GM18511 (cell line): ENCODE measurements around the gene YIF1A.

Experiments used
- ATAC-seq: cut with Tn5 transposase; IDR thresholded peaks from one replicate; pipeline ENCODE4 v1.9.1; 2021; ENCODE audit warnings: mild to moderate bottlenecking, moderate library complexity; ENCODE audit not compliant: unreplicated experiment

Gene YIF1A, protein sequence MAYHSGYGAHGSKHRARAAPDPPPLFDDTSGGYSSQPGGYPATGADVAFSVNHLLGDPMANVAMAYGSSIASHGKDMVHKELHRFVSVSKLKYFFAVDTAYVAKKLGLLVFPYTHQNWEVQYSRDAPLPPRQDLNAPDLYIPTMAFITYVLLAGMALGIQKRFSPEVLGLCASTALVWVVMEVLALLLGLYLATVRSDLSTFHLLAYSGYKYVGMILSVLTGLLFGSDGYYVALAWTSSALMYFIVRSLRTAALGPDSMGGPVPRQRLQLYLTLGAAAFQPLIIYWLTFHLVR

DNA sequence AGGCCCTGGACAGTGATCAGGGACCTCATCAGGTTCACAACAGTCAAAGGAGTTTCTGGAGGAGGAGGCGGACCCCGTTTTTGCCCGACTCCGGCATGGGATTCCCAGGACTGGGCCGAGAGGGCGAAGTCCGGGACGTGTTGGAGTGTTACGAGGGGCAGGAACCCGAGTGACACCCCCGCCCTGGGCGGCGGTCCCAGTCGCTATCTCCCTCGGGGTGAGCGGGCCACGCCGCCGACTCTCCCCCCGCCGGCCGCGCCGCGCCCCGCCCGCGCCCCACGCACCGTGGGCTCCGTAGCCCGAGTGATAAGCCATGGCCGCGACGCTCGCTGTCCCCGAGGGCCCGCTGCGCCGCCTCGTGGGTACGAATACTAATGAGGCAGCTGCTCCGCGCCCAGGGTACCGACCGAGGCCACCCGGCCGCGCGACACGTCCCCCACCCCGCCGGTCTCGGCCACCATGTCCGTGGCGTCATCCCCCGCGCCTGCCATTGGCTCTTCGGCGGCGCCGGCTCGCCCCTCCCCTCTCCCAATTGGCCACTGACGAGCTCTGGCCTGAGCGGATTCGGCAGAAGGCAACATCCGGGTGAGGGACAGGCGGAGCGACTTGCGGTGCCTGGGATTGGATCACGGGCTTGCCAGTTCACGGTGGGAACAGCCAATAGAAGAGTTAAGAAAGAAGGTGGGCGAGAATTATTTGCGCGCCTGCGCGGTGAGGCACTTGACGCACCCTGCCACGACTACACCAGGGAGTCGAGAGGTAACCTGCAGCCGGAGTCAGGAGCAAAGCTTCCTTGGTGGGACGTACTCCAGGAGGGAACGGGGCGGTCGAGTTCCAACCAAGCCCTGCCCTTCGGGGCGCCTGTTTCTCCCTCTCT lies at the start of gene YIF1A:
Gene YIF1A, minus strand, starts transcription at position 473 of the 877 bp plus-strand sequence. Its CDS starts 158 bp downstream, at position 315.
- ATAC-seq = peak; percentile 94

DNA sequence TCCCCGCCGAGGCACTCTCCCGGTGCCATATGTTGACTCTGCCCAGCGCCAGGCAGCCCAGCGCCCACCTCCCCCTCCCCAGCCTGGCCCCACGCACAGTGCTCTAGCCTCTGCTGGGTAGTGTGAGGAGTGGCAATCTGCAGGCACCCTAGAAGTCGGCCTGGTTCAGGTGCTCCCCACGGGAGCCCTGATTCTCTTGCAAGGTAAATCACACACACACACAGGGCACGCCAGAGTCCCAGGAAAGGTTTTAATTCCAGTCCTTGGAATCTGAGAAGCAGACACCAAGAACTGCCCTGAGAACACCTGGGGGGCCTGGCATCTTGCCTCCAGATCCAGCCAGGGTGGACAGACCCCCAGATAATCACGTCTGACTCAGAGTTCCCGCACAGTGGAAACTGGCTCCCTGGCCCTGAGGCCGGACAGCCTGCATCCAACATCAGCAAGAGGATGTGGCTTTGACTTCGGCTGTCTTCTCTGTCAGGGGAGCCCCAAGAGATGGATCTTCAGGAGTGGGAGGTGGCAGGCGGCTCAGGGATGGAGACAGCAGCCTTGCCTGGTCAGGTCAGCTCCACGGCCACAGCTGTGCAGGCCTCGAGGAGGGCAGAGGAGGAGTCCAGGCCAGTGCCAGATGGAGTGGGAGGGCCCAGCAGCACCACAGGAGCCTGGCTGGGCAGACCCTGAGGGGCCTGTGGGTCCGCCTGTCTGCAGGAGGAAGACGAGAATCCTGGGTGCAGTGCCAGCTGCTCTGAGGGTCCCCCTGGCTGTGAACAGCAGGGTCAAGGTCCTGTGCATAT lies 48.4 kb upstream of the YIF1A start:
- no peak for ATAC-seq

DNA sequence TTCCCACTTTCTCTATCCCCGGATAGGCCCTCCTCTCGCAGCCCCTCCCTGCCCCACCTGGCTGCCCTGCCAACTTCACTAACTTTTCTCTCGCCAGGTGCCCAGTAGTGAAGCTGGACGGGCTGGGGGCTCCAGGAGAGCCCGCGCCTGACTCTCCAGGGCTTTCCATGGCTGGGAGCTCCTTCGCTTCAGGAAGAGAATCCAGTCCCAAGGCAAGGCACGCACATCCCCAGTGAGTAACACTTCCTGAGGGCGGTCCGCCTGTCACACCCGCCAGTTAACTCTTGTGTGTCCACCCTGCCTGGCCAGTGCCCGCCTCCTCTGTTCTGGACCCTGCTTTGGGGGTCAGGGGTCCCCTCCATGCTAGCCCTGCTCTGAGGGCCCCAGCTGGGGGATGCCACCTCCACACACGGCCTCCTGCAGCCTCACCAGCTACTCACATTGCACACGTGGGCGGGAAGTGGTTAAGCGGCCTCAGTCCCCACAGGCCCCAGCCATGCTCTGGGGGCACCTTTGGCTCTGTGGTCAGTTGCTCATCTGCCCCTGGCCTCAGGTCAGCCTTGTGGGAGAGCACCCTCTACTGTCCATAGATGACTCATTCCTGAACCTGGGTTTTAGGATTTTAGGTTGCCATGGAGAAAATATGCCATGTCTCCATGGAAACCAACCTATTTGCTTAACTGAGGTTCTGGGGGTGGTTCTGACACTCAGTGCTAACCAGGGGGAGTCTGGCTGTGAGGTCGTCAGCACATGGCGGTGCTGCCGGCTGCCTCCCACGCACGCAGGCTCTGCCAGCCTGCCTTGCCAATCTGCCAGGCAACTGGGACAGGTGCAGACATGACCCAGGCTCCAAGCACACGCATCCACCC lies 47.5 kb upstream of the YIF1A start, which contains the start of gene RIN1:
Gene RIN1, minus strand, starts transcription at position 201 of the 869 bp plus-strand sequence. Its CDS starts 32 bp downstream, at position 169.
- ATAC-seq = peak; percentile 83

DNA sequence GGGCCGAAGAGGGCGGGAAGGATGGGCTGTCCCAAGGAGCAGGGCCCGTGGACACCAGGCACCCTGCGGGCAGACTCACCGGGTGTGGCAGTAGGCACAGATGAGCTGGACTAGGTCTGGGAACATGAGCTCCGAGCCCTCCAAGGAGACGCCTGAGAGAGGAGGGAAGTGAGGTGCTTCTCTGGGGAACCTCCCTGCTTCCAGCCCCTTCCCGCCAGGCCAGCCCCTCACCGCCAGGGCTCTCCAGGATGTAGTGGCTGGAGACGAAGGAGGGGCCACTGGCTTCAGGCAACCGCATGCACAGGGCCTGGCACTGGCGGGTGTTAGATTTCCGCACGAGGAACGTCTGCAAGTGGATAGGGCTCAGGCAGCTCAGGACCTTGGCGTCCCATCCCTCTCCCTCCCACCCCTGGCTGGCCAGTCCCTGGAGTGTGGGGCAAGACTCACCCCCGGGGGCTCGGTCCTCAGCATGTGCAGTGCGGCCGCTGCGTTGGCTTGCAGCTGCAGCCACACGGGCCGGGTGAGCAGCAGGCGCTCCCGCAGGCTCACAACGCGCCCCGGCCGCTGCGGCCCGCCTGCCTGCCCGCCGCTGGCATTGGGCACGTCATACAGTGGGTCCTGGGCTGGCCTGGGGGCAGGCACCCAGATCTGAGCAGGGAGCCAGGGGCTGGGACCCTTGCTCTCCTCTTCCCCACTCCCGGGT lies 46.7 kb upstream of the YIF1A start:
- peak; percentile 9 for ATAC-seq

DNA sequence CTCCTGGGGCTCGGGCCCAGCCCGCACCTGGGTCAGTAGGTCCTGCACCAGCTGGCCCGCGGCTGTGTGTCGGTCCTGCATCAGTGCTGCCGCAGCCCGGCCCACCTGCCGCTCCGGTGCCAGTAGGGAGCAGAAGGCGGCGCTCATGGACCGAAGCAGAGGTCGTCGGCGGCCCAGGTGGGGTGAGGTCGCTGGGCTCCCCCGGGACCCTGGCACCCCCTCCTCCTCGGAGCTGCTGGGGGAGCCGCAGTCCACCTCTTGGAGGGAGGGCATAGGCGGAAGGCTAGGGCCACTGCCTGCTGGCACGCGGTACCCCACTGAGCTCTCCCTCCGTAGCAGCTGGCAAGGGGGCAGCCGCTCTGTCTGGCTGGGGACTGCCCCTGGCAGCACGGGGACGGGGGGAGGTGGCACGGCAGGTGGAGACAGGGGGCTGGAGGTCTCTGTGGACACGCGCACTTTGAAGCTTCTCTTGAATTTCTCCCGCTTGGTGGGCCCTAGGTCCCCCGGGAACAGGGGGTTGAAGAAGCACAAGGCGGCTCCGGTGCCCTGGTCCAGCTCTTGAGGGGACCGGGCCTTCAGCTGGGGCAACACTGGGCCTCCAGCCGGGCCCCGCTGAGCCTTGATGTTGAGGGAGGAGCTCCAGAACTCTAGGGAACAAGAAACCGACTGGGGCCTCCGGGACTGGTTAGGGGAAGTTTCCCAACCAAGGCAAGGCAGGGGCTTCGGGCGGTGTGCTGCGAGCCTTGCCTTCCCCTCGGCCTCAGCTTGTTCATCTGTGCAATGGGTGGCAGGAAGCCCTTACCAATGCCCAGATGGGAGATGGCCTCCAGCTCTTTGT lies 45.9 kb upstream of the YIF1A start:
- no peak for ATAC-seq

DNA sequence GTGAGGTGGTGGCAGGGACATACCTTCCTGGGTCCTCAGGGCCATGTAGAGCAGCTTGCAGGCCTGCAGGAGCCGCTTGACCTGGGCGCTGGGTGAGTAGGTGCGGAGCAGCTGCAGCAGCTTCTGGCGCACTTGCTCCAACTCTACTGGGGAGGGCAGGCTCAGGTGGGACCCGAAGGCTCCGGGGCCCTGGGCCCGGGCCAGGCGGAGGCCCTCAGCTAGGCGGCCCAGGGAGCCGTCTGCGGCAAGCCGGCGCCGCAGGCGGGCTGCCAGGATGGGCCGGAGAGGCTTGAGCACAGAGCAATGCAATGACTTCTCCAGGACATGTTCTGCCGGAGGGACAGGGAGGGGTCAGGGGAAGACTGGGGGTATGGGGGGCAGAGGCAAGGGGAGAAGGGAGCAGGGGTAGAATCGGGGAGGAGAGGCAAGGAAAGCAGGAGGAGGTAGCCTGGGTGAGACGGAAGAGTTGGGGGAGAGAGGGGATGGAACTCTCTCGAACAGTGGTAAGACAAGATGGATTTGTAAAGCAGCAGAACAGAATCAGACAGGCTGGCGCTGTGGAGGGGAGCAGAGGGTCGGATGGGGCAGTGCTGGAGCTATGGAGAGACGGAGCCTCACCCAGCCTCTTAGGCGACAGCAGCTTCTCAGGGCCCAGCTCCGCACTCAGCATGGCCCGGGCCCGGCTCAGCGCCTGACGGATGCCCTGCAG lies 45.1 kb upstream of the YIF1A start:
- ATAC-seq = no peak

DNA sequence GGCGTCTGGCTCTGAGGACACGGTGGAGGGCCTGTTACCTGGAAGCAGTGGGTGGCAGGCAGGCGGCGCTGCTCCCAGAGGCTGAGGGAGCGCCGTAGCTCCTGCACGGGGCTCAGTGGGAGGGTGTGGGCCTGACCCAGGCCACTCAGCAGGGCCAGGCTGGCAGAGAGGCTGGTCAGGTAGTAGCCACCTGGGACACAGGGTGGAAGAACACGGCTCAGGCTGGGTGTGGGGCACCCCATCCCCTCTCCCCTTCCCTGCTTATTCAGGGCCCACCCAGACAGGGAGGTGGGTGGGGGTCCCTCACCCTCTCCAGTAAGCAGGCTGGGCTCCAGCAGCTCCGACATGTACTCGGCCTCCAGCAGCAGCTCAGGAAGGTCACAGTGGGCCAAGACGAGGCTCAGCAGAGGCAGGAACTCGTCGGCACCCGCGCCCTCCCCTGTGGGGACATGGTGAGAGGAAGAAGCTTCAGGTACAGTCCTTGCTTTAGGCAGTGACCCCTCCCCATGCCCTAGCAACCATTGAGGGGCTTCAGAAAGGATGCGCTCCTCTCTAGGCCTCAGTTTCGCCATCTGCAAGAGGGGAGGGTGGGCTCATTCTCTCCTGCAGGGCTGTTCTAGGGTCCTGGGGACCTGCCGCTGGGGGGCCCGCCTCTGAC lies 44.4 kb upstream of the YIF1A start:
- no peak for ATAC-seq

DNA sequence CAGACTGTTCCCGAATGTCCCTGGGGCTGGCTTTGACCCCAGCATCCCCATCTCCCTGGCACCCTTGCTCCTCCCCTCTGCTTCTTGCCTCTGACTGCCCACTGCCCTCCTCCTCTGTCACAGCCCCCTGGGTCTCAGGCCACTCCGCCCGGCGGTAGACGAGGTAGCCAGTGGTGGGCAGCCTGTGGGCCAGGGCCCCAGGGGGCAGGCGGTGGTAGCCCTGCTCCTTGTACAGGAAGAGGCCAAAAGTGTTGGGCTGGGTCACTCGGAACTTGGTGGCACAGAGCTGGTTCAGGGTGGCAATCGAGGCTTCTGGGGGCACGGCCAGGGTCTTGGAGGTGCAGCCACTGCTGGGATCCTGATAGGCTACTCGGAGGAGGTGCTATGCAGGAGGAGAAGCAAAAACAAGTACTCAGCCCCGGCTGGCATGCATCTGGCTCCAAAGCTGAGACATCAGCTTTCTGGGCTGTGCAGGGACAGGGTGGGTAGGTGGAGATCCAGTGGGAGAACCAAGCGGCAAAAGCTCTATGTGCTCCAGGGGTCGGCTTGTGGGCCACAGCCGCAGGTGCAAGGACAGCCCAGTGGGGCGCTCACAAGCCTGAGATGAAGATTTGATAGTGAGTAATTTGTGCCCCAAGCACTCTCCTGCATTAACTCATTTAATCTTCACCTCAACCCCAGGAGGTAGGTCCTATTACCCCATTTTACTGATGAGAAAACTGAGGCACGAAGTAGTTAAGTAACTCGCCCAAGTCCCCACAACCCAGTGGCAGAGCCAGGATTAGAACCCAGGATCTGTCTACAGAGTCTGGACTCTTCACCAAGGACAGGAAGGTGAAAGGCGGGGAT lies 43.7 kb upstream of the YIF1A start:
- ATAC-seq = no peak

DNA sequence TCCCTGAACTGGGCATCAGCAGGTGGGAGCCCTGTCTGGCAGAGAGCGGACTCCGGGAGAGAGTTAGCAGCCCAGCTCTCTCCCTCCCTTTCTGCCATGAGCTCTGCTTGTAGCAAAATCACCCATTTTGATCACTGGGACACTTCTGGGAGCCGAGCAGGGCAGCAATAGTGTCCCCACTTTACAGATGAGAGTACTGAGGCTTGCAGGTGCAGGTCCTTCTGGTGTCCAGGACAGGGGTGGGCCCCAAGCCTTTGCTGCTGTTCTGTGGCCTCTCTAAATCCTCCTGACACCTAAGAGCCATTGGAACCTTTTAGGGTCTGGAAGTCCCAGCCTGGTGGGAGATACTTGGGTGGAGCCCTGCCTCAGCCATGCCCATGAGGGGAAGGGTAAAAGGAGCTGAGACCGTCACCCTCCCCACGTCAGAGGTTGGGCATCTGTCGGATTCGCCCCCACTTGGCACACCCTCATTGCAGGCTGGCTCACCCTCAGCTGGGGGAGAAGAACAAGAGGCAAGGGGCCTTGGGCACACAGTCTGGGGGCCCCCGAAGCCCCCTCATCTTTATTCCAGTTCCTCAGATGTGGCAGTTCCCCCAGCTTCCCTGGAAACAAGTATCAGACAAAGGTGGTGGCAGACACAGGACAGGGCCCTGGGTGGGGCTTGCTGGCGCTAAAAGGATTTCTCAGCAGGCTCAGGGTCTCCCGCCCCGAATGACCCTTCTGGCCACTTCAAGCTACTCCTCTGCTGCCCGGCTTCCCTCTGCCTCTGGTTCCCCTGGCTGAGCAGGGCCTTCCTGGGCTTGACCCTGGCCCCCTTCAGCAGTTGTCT lies 42.8 kb upstream of the YIF1A start:
- no peak for ATAC-seq

DNA sequence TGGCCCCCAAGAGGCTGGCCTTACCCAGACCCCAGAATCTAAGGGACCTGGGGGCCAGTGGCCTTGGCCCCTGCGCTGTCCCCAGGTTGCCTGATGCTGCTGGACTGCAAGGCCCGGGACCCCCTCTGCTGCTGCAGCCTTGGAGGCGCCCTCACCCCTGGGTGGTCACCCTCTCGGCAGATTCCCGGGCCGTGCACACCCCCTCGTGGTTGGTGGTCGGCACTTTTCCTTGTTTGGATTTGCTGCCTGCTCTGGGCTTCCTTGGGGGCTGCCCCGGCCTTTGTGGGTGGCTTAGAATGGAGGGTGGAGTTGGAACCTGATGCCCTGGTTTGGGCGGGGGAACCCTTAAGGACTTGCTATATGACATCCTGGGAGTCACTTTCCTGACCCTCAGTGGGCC lies 42.0 kb upstream of the YIF1A start:
- ATAC-seq = no peak

DNA sequence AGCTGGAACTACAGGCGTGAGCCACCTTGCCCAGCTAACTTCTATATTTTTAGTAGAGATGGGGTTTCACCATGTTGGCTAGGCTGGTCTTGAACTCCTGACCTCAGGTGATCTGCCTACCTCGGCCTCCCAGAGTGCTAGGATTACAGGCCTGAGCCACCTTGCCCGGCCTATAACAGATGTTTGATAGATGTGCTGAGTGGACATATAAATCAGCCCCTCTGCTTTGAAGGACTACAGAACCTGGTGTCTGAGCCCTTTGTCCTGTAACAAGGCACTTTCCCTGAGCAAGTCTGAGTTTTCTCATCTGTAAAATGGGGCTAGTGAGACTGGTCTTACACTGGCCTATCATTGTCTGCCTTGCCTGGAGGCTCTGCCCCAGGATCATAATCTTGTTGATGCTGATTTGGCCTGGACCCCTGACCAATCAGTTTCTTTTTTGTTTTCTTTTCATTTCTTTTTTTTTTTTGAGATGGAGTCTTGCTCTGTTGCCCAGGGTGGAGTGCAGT lies 40.3 kb upstream of the YIF1A start:
- ATAC-seq = no peak

DNA sequence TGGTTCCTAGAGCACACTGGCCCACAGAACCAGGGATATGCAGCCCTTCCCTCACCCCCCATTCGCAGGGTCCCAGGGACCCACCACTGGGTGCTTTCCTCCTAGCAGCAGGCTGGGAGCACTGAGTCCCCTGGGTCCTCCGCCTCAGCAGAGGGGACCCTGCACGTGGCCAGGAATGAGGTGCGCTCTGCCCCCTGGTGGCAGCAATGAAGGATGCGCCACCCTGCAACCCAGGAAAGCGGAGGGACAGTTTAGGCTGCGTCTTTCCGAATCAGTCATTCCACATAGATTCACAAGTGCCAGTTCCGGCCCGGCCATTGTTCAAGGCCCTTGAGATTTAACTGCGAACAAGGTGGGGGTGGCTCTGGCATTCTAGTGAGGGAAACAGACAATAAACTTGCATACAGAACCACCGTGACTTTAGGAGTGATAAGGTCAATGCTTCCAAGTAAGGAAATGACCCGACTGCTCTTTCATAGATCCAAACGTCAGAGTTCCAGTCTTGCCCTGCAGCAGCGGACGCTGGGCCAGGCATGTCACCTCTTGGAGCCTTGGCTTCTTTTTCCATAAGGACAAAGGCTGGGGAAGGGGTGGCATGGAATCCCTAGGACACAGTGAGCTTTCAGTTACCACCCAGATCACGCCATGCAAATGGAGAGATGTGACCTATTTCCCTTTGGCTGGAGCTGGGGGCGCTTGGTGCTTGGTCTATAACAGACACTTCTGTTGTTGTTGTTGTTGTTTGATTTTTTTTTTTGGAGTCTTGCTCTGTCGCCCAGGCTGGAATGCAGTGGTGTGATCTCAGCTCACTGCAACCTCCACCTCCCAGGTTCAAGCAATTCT lies 39.6 kb upstream of the YIF1A start:
- no peak for ATAC-seq

DNA sequence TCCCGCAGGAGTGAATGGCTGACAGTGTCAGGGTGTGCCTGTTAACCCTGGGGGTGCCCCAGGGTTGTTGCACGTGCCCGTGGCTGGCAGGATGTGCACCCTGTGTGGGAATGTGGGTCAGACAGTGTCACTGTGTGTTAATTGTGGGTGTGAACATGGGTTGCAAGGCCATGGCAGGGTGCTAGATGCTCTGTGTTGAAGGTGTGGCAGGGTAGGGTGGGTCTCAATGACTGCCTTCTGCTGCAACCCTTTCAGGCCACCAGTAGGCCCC lies 39.0 kb upstream of the YIF1A start:
- no peak for ATAC-seq

DNA sequence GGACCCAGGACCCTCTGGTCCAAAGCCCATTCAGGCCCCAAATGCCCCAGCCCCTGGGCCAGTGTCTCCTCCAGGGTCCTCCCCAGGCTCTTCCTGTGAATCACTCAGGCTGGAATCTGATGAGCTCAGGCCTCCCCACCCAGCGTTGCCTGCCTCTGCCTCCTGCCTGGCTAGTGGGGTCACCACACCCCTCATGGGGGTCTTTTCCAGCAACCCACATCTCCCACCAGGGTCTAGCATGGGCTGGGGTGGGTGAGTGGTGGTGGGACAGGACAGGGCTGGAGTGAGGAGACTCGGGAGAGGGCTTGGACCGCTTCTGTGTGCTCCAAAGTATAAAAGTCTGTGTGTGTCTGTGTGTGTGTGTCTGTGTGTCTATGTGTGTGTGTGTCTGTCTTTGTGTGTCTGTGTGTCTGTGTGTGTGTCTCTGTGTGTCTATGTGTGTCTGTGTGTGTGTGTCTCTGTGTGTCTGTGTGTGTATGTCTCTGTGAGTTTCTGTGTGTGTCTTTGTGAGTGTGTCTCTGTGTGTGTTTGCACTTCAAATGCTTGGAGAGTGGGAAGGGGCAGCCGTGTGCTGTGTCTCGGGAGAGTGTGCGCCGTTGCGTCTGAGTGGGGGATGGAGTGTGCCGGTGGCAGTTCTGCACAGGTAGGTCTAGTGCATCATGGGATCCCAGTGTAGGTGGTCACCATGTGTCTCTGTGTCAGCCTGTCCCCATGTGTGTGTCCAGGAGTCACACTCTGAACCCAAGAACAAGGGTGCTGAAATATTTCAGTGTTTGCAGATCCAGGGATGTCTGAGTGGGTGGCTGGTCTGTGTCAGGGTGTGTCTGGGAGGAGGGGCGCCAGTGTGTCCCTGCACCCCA lies 38.5 kb upstream of the YIF1A start:
- no peak for ATAC-seq
